K562 (cell line): ENCODE results near the gene DPP4.

Experiments used
- COPS2 ChIP-seq: fragments of 450-650 bp; conservative IDR thresholded peaks from 2 replicates; pipeline ENCODE4 v1.6.1; 2016; ENCODE audit warnings: mild to moderate bottlenecking, moderate library complexity
- CTCF ChIP-seq, 3 experiments: IDR thresholded peaks in 2 of 3; conservative IDR thresholded peaks in 1 of 3; 2 replicates each; pipeline ENCODE4 v1.5.1; 2011 to 2012; ENCODE audit warnings: low read length in 3 of 3, mild to moderate bottlenecking in 3 of 3, control low read depth in 2 of 3, improper control_type of control experiment in 1 of 3, inconsistent platforms in 1 of 3, low read depth in 1 of 3, mixed read lengths in 1 of 3, moderate library complexity in 1 of 3; ENCODE audit not compliant: insufficient read depth in 2 of 3
- ERF ChIP-seq: fragments of 450-650 bp; formaldehyde crosslinking; IDR thresholded peaks from 2 replicates; pipeline ENCODE4 v1.4.0; 2020; ENCODE audit warnings: mild to moderate bottlenecking, mixed read lengths
- HBP1 ChIP-seq: fragments of 450-650 bp; formaldehyde crosslinking; IDR thresholded peaks from 2 replicates; pipeline ENCODE4 v1.4.0; 2022; ENCODE audit warnings: missing genetic modification characterization
- POLR2AphosphoS5 ChIP-seq: IDR thresholded peaks from 2 replicates; pipeline ENCODE4 v1.6.1; 2011; ENCODE audit warnings: mild to moderate bottlenecking, low read depth, low read length, moderate library complexity; ENCODE audit not compliant: control insufficient read depth, insufficient read depth
- SMC3 ChIP-seq: conservative IDR thresholded peaks from 2 replicates; pipeline ENCODE4 v1.6.1; 2011; ENCODE audit warnings: low read depth, low read length, improper control_type of control experiment; ENCODE audit not compliant: insufficient read depth
- SRSF7 ChIP-seq: fragments of 200-400 bp; formaldehyde crosslinking; optimal IDR thresholded peaks from 2 replicates; pipeline ENCODE3; 2017; ENCODE audit warnings: mild to moderate bottlenecking, low read depth, low read length

- TF ChIP-seq ERF (CRISPR knock-in tag) (no peak), CTCF (IDR thresholded peaks at IDR 0.05 in 2 of 3, conservative IDR thresholded peaks at IDR 0.05 in 1 of 3; ENCODE audit: insufficient read depth in 2 of 3, low read depth in 1 of 3, low read length in 3 of 3) (no peak), COPS2 (no peak), SRSF7 (no peak), HBP1 (CRISPR knock-in tag) (no peak), SMC3 (no peak), POLR2AphosphoS5 (no peak)
Measured at GRCh38 chr2:161972866-161973265, 101.1 kb downstream of the DPP4 start.
